ENCODE data around the gene PDK3.

PDK3 gene

DNA sequence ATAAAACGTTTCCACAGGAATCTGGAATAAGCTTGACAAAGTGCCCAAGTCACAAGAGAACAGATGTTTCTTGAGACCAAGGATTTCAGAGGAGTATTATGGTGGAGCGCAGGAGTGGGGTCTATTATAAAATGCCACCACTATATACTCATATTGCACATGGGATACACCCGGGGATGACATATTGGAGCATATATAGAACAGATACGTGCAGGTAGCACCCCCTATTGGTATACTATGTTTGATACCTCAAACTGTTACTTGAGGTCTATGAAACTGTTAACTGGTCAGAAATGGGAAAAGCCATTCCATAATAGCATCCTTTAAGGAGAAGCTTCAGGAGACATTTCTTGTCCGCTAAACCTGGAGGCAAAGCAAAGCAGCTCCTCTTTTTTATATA is 96.0 kb downstream of the PDK3 start:
- DNase-seq, result peak; percentile 5

DNA sequence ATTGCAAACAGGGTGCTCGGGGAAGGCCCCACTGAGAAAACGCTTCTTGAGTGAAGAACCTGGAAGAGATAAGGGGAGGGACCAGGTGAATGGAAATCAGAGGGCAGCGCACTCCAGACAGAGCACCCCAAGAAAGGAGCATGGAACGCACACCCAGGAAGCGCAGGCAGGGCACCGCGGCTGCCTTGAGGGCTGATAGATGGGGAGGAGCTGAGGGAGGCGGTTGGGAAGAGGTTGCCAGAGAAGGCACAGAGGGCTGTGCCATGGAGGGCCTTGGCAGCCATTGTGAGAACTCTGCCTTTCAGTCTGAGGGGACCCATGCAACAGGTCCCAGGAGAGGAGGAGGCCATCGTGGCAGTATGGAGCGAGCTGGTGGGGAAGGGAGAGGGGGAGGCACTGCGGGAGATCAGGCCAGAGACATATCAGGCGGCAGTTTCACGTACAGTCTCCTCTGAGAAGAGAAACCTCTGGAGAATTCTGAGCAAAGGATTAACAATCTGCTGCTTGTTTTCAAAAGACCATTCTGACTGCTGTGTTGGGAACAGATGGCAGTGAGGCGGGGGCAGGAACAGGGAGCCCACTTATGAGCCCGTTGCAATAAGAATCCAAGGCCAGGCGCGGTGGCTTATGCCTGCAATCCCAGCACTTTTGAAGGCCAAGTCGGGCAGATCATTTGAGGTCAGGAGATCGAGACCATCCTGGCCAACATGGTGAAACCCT is 98.4 kb downstream of the PDK3 start:
- no peak for DNase-seq

DNA sequence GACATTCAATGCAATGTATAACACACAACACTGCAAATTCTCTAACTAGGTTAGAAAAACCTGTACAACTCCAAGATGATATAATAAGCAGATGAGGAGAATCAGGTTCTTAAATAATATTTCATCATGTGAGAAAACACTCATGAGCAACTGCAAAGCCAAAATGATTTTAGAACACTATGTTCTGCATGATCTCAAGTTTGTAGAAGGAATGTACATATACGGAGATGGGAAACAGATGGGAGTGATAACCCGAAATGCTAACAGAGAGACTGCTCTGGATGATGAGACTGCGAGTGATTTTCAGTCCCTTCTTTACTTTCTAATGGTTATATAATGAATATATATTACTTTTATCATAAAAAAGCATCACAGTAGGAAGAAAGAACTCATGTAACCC is 101.2 kb downstream of the PDK3 start:
- no peak for DNase-seq

DNA sequence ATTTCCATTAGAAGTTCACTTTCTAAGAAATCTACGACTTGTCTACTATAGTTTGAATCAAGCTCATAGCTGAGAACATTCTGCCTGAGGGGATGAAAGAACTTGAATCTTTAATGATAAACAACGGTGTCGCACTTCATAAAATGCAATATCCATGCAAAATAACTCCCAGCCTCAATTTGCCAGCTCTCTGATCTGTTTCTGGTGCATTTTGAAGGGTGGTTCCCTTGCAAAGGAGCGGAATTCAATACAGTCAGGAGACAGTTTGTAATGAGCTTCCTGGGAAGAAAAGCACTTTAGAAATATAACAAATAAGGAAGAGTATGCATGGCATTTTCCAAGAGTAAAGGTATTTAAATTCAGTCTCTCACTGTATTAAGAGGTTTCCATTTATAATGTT is 102.1 kb downstream of the PDK3 start:
- no peak for DNase-seq

DNA sequence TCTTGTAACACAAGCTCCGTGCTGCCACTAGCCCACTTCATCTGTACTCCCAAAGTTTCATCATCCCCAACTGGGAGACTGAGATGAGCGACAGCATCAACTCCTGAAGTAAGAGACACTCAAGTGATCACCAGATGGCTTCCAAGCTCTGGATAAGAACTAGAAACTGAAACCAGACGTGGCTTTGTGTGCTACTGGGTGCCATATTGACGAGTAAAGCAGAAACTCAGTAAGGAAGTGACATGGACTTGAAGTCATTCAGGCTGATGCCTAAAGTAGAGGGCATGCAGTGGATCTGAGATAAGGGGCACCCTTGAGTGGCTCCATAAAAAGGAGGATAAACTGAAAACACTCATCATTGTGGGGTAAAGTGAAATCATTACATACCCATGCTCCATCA is 109.7 kb downstream of the PDK3 start:
- DNase-seq, result no peak

DNA sequence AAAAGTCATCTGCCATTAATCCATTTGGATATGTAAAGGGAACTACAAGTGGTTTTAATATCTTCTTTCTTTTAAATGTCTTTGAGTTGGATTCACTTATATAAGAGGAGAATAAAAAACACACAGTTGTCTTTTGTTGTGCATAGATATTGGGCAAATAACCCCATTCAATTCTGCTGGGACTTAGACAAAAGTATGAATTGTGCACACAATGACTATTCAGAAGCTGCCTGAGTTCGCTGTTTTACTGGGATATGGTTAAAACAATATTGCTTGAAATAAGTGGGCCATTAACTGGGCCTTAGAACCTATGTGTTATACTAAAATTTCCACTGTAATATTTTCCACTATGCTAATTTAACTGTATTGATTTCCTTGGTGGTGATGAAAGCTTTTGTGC is 110.4 kb downstream of the PDK3 start:
- DNase-seq, result no peak

DNA sequence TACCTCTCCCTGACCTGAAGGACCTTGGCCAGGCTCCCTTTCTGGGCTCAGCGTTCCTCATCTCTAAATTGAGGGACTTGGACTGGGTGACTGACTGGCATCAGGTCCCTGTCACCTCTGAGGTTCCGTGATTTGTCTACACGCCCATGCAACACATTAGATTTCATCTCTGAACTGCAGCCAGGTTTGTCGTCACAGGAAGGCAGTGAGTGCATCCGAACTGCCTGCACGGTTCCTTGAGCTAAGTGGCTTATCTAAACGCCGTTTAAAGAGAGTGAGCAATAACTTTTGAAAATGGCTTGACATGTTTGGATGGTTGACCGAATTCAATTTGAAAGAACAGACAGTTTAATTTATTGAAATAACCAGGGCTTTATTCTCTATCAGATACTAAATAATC is 112.0 kb downstream of the PDK3 start:
- no peak for DNase-seq

Measured in fibroblast of skin of back (primary cell).